DOHH2 (cell line): Measurements from ENCODE around the gene ERG28.

Experiments
- CTCF ChIP-seq: fragments of 200-600 bp; sonication (generic); IDR thresholded peaks from one replicate; pipeline ENCODE4 v1.5.1; 2014; ENCODE audit warnings: antibody characterized with exemption, mild to moderate bottlenecking, low read depth, low read length; ENCODE audit not compliant: poor library complexity, severe bottlenecking
- EZH2phosphoT487 ChIP-seq: fragments of 200-600 bp; sonication (generic); IDR thresholded peaks from 2 replicates; pipeline ENCODE4 v1.6.1; 2017; ENCODE audit warnings: borderline replicate concordance, mild to moderate bottlenecking, antibody characterized with exemption, low read length, moderate library complexity, mixed read lengths

GRCh38 chr14:75685910-75686309 lies 25.2 kb upstream of the ERG28 start:
- TF ChIP-seq CTCF (no peak), EZH2phosphoT487 (no peak)
